SHP77 treated with DMSO at 0.1 percent for 48 hours (cell line): ENCODE data around the gene FKTN.

ENCODE experiments used
- DNase-seq: peaks from one replicate; lab custom pipeline; 2025; lab: John Stamatoyannopoulos, UW

The FKTN gene

DNA sequence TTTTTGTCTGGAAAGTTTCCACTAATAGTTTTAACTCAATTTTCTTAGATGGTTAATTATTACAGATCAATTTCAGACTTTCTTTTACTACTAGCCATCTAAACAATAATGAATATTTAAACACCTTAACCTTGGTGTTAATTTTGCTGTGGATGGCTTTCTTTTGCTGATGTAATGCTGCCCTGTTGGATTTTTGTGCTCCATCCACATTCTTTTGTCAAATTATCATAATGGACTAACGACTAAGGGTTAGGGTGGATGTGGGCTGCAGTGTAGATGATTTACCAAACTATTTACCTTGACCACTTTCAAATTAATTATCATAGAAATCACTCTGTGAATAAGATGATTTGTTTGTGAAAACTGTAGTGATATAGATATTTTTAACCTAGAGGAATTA lies 120.8 kb downstream of the FKTN start:
- no peak for DNase-seq

DNA sequence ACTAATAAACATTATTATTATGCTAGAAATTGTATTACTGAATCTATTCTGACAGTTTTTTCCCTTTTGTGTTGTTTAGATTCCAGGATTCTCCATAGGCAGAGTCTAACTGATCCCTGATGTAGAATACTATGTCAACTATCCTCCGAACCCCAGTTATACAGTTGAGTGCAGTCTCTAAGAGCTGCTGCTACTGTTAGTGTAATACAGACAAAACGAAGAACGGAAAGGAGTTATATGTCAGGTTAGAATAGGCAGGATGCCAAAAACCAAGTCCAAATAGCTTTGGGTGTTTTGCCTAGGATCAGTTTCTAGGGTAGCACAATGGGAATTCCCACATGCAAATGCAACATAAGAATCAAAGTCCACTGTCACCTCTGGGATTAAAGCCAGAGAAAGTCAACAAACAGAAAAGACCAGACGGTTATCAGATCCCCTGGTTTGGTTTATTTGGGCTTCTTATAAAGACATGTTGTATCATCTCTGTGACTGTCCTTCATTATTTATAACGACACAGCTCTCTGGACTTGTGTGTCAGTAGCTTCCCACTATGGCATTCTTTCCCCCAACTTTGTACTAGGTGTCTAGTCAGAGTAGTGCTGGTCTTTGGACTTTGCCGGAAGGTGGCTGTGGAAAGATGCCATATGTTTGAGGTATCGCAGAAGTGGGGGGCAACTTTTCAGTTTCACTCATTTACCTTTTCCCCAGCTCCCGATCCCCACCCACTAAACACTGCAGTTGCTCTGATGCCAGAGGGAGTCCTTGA lies 121.5 kb downstream of the FKTN start:
- no peak for DNase-seq

DNA sequence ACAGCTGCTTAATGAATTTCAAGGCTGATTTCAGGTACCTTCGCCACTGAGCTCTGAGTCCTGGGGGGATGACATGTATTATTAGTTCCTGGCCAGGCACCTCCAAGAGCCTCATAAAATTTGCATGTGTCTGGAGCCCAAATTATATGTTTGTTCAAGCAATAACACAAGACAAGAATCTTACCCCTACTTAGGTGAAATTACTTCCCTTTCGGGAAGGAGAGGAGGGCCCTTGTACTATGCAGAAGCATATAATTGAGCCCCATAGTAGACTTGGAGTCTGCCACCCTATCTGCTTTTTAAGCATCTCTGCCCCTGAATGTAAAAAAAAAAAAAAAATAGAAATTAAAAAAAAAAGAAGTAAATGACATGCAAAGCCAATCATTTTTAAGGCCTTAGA lies 123.4 kb downstream of the FKTN start:
- DNase-seq = no peak

DNA sequence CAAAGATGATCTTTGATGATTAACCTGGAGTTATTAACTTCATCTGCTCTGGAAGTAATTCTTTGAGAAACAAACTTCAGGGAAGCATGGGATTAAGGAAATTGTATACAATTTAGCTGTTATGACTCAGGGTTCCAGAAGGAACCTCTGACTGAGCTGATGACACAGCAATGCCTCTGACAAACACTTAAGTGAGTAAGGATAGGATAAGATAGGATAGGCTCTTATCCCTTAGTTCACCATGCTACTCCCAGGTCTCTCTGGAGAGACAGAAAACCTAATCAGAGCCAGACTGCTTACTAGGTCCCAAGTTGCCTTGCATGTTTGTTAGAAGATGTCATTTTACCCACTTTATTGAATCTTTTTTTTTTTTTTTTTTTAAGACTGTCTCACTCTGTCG lies 123.8 kb downstream of the FKTN start:
- no peak for DNase-seq

DNA sequence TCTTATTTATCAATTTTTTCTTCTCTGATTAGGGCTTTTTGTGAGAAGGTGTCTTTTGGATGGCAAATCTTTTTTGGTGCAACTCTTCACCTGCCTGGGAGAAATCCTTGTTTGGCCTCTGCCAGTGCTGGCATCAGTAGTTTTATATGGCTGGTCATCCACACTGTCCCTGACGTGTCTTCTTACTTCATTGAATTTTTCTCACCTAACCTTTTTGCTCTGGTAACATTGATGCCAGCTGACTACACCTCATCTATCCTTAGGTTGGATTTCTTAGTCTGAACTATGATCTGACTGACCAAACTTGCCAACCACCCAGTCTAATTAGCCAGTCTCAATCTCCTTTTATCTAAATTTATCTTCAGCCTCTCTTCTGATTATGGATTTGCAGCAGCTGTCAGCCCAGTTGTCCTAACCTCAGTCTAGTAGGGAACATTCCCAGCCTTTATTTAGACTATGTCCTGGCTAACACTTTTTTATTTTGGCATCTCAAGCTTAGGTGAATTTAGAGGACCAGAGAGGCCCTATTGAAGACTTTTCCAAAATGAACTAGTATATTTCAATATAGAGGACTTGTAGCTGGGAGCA lies 125.9 kb downstream of the FKTN start:
- DNase-seq = no peak

DNA sequence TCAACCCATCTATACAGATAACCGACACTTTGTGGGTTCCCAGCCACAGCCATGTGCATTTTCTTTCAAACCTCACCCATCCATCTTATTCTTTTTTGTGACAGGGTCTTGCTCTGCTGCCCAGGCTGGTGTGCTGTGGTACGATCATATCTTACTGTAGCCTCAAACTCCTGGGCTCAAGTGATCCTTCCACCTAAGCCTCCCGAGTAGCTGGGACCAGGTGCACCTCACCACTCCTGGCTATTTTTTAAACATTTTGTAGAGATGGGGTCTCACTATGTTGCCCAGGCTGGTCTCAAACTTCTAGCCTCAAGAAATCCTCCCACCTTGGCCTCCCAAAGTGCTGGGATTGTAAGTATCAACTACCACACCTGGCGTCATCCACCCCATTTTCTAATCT lies 129.0 kb downstream of the FKTN start:
- no peak for DNase-seq
